Measurements from ENCODE around the gene MTA2.
A peak's percentile ranks its signal among the peaks of the same experiment; 100 is the strongest.

- TF ChIP-seq ZFP3 (CRISPR knock-in tag; IDR thresholded peaks at IDR 0.05) (no peak), CSDC2 (CRISPR knock-in tag; IDR thresholded peaks at IDR 0.05) (no peak), PATZ1 (CRISPR knock-in tag; IDR thresholded peaks at IDR 0.05; ENCODE audit: borderline replicate concordance) (peak; percentile 95; the same call in 1 of the 2 replicates), BACH2 (CRISPR knock-in tag; IDR thresholded peaks at IDR 0.05; ENCODE audit: borderline replicate concordance) (no peak), ZNF565 (CRISPR knock-in tag; conservative IDR thresholded peaks at IDR 0.05; ENCODE audit: low read depth) (no peak), CSRNP3 (CRISPR knock-in tag; IDR thresholded peaks at IDR 0.05) (no peak), ZNF70 (CRISPR knock-in tag; IDR thresholded peaks at IDR 0.05) (no peak), TCF4 (CRISPR knock-in tag; IDR thresholded peaks at IDR 0.05; ENCODE audit: borderline replicate concordance) (no peak; the same call in 1 of the 2 replicates), RARB (CRISPR knock-in tag; IDR thresholded peaks at IDR 0.05) (no peak), TOX (CRISPR knock-in tag; IDR thresholded peaks at IDR 0.05; ENCODE audit: borderline replicate concordance) (no peak)
Measured at GRCh38 chr11:62560566-62561103, 41.0 kb downstream of the MTA2 start.

Data from SK-N-SH treated with all-trans-retinoic acid at 6 μM for 48 hours (cell line).